GM18508 (cell line): ENCODE measurements around the gene EMSY.

ENCODE experiments used
- ATAC-seq: cut with Tn5 transposase; IDR thresholded peaks from one replicate; pipeline ENCODE4 v1.9.1; 2021; ENCODE audit warnings: moderate number of reproducible peaks; ENCODE audit not compliant: insufficient read depth, unreplicated experiment

EMSY gene

DNA sequence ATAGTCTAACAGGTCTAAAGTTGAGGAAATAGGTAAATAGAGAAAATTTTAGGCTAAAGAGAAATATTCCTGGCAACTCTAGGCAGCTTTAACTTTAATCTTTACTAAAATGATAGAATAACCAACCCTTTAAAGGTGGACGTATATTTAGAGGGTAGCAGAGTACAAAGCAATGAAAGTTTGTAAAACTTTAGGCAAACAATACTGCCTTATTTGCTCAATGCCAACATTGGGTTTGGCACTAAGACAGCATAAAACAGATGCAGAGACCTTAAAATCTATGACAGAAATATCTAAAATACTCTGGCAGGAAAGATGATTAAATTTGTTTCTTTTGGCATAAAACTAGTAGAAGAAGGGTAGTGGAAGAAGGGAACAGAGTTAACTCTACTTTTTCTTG lies 70.7 kb downstream of the EMSY start:
- no peak for ATAC-seq

DNA sequence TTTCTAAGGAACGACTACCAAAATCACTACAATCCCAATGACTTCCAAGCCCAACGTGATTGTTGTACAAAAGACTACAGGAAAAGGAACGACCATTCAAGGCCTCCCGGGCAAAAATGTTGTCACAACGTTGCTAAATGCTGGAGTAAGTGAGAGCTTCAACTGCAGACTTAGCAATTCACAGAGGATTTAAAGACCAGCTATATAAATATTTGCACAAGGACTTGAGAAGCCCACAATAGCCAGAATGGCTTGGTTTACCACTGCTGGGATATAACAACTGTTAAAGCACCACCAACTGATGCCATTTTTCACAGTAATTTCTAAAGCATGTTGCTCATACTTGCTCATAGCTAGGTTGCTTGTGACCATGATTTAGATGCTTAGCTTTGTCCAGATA lies 78.3 kb downstream of the EMSY start:
- ATAC-seq, result no peak

DNA sequence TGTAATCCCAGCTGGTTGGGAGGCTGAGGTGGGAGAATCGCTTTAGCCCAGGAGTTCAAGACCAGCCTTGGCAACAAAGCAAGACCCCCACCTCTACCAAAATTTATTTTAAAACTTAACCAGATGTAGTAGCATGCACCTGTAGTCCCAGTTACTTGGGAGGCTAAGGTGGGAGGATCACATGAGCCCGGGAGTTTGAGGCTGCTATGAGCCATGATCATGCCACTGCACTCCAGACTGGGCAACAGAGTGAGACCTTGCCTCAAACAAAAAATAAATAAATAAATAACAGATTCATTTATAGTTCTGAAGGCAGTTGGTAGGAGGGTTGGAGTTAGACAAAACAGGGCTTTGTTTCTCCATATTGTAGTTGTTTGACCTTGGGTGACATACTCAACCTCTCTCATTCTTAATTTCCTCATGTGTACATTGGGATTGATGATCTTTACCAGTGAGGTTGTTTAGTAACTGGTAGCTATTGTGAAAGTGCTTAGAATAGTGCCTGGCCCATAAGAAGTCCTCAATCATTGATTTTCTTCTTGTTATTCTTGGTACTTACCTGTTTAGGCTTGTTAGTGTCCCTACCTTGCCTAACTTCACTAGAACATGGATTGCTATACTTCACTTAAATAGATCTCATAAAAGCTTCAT lies 79.1 kb downstream of the EMSY start:
- ATAC-seq, result no peak

DNA sequence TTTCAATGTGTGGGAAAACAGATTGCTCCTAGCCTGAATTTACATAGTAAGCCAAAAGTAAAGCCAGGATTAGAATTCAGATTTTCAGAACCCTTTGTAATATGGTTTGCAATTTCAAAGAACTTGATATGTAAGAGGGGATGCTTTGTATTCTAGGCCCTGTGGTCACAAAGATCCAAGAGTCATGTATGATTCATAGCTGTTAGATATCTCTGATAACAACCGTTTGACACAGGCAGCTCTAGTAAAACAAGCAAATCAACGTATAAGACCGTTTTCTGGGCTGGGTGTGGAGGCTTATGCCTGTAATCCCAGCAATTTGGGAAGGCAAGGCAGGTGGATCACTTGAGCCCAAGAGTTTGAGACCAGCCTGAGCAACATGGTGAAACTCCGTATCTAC lies 79.6 kb downstream of the EMSY start:
- ATAC-seq, result no peak

DNA sequence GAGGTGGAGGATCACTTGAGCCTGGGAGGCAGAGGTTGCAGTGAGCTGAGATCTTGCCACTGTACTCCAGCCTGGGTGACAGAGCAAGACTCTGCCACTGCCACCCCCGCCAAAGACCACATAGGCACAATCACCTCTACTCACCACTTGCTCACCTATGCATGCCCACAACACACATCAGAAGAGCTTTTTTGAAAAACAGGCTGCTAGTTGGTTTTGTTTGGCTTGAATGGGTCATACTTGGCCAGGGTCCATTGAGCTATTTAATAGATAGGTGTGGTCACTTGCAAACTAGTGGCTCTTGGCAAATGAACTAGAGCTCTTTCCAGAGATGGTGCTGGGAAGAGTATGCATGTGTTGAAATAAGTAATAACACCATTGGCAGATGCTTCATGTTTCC lies 80.1 kb downstream of the EMSY start:
- ATAC-seq, result no peak

- no peak for ATAC-seq
Measured at GRCh38 chr11:76526878-76527277, 82.1 kb downstream of the EMSY start.

GRCh38 chr11:76542436-76542835 lies 97.6 kb downstream of the EMSY start:
- ATAC-seq, result no peak

DNA sequence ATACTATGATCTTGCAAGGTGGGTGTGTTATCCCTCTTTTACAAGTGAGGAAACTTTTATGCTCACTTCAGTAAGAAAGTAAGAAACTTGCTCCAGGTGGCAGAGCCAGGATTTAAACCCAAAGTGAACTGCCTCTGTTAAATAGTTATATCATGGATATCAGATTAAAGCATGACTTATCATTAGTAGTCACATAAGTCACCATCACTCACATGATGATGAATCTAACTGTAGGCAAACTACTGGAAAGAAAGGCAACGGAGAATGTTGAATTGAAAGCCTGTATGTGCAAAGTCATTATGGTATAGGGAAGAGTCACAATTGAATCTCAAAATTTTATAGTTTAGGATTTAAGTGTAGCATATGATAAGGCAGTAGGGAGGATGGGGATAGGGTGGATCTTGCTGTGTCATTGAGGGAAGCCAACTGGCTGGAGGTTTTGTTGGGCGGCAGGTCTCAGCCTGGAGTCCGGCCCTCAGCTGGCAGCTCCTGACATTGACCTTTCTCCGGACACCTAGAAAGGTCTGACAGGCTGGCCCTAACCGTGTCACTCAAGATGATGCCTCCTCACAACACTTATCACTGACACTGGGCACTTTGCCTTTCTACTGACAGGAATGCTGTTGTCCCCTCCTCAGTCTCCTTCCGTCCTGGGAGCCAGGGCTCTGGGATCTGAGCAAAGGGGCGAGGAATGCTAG lies 98.3 kb downstream of the EMSY start:
- ATAC-seq, result no peak

DNA sequence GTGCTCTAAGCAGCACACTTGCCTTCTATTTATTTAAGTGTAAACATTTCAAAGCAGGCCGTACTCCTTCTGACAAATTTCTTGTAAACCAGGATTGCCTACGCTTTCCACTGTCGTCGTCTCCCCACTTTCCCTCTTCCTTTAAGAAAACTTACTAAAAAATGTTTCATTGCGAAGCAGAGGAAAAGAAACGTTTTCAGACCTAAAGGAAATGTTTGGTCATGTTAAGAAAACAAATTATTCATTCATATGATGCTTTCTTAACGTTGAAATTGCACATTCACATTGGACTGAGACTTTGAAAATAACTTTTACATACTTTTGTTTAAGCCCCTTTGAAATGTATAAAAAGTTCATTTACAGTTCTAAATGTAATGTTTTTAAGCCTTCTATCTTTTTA lies 106.0 kb downstream of the EMSY start:
- no peak for ATAC-seq

DNA sequence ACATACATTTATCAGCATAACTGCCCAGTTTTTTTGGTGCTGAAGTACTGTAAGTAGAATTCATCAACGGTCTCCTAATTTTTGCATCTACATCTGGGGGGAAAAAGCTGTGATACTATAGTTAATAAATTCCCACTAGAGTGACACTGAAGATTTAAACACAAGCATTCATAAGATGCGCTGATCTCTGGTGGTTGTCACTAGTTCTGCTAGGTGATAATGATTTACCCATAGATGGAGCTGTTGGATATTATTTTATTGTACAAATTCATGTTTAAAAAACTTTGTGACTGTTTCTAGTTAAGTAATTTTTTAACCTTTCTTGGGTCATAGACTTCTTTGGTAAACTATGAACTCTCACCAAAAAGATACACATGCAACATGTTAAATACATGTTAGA lies 106.6 kb downstream of the EMSY start:
- ATAC-seq, result no peak

GRCh38 chr11:76552987-76553386 lies 108.2 kb downstream of the EMSY start:
- no peak for ATAC-seq

DNA sequence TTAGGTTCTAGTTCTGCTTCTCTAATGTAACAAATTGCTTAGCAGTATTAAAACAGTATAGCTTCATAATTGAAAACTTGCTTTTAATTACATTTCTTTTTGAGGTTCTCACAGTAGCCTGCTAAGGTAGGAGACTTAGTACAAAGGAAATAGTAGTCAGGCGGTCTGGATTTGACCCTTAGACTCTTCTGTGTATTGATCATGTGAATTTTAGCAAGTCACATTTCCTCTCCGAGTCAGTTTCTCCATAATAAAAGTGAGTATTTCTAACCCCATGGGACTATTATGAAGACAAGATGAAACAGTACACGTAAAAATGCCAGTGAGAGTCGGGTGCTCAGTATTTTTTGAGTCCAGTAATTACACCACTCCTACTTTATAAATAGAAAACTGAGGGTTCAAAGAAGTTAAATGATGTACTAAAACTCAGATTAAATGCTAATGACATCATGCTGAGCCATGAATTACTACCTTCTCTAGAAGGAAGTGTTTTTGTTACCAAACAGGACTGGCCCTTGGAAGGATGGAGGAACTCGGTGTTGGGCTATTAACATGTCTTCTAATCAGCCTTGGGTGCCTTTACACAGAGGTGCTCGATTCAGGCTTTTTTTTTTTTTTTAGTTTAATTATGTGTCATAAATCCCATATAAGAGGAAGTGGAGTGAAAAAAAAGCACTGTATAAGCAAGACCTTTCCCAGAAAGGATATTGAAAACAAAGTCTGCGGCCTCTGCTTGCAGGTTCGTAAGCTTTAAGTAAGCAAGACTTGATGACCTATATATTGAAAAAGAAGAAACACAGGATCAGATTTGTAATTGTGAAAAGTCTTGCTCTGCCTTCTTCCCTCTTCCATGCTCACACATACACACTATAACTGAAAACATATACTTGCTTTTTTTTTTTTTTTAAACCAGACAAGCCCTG lies 109.0 kb downstream of the EMSY start:
- no peak for ATAC-seq

- ATAC-seq, result no peak
Measured at GRCh38 chr11:76554767-76555166, 109.9 kb downstream of the EMSY start.

DNA sequence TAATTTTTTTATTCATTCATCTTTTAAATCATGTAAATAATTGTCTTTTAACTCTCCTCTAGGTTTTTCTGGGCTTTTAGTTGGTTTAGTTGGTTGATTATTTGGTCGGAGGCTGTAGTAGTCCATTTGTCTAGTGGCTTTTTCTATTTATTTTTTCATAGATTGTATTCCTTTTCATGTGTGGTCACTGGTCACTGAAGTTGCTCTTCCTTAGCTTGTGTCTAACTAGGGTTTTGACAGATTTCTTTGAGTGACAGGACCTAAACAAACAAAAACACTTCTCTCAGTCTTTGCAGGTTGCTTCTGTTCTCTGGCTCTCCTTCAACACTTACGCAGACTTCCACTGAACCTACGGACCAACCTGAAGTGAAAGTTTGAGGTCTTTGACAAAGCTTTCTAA lies 112.6 kb downstream of the EMSY start:
- ATAC-seq, result no peak

GRCh38 chr11:76558473-76558872 lies 113.7 kb downstream of the EMSY start:
- no peak for ATAC-seq

DNA sequence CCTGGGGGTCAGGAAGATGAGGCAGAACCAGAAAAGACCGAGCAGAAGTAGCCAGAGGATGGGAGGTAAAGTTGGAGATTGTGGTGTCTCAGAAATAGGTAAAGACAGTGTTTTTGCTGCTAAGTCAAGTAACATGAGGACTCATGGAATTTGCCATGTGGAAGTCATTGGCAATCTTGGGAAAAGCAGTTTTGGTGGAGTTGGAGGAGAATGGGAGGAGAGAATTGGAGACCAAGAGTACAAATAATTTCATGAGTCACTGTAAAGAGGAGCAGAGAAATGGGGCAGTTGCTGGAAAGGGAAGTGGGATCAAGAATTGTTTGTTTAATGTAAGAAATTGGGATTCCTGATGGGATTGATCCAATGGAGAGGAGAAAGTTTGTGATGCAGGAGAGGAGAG lies 114.1 kb downstream of the EMSY start:
- ATAC-seq, result no peak

GRCh38 chr11:76559346-76559745 lies 114.5 kb downstream of the EMSY start:
- ATAC-seq, result no peak

- no peak for ATAC-seq
Measured at GRCh38 chr11:76560219-76560618, 115.4 kb downstream of the EMSY start.

DNA sequence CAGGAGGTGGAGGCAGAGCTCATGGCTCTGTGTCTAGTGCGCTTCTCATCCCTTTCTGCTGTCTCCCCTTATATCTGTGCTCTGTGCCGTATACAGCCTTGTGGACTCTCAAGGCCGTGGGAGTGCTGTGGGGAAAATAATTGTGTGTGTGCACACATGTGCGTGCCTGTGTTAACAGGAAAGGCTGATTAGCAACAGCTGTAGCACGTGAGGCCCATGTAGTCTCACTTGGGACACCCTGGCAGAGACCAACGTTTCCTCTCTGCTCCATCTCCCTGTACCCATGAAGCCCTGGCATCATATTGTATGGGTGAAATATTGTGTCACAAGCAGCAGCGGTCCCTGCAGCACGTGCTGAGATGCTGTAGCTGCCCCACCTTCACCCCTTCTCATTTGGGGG lies 116.4 kb downstream of the EMSY start:
- ATAC-seq, result no peak

DNA sequence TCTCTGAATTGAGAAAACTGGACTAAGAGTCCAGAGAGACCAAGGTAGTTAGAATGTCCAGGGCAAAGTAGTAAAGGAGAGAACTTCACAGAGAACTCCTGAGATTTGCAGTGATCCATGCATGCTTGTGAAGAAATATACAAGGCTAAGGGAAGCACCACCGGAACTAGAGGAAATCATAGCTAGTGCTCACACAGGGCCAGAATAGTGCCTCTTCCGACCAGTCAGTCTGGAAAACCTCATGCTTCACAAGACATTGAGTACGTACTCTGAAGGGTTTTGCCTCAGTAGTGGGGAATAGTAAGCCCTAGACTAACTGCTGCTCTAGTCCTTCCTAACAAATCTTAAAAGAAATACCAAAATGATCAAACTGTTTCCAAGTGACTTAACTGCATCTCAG lies 117.7 kb downstream of the EMSY start:
- no peak for ATAC-seq

DNA sequence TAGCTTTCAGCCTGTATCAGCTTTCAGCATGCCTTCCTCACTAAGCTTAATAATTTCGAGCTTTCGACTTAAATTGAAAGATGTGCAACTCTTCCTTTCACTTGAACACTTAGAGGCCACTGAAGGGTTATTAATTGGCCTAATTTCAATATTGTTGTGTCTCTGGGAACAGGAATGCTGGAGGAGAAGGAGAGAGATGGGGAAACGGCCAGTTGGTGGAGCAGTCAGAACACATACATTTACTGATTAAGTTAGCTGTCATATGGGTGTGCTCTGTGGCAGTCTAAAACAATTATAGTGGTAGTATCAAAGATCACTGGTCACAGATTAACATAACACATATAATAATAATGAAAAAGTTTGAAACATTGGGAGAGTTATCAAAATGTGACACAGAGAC lies 119.5 kb downstream of the EMSY start:
- ATAC-seq, result no peak
